GM18867 (cell line): Measurements from ENCODE around the gene WDR81.

Experiments
- ATAC-seq: cut with Tn5 transposase; IDR thresholded peaks from one replicate; pipeline ENCODE4 v1.9.1; 2021; ENCODE audit warnings: mild to moderate bottlenecking, moderate library complexity; ENCODE audit not compliant: unreplicated experiment

Gene WDR81

DNA sequence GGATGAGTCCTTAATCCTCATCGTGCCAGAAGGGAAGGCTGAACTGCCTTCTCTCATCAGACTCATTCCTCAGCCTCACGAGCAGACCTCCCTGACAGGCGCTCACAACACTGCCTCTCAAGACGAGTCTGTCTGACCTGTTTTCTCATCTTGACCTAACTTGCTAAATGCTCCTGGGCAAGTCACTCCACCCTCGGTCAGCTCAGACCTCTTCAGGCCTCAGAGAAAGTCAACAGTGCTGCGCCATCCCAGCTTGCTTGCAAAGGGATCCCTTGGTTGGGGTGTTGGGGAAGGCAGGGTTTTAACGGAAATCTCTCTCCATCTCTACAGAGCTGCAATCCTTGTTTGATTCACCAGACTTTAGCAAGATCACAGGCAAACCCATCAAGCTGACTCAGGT is 52.4 kb downstream of the WDR81 start:
- ATAC-seq: no peak

DNA sequence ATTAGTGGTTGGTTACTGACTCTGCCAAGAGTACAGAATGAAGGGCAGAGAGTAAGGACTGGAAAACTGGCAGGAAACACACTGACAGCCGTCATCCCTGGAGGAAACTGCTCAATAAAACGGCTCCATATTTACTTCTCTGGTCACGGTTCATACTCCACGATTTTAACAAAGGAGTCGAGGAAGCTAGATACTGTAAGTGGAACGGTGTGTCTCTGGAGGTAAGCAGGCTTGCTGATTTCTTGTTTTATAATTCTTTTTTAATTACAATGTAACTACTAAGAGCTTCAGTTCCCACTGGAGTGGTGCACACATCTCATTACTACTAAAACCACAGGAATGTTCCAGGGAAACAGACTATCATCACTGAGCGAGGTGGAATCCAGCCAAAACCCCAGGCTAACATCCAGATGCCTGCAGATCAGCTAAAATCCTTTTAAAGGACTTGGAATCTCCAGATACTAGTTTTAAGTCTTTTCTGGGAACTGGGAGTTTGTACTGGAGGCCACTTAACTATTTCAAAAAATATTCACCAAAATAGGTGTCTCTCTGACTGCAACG is 55.1 kb downstream of the WDR81 start:
- no peak for ATAC-seq

DNA sequence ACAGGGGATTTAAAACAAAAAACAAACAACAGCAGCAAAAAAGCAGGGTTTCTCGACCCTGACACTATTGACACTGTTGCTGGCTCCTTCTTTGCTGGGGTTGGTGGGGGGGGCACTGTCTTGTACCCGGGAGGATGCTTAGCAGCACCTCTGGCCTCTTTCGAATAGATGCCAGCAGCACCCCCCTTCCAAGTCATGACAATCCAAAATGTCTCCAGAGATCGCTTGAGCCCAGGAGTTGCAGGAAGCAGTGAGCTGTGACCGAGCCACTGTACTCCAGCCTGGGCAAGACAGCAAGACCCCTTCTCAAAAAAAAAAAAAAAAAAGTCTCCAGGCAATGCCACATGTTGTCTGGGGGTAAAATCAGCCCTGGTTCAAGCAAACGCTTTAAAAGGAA is 57.7 kb downstream of the WDR81 start:
- ATAC-seq: no peak

DNA sequence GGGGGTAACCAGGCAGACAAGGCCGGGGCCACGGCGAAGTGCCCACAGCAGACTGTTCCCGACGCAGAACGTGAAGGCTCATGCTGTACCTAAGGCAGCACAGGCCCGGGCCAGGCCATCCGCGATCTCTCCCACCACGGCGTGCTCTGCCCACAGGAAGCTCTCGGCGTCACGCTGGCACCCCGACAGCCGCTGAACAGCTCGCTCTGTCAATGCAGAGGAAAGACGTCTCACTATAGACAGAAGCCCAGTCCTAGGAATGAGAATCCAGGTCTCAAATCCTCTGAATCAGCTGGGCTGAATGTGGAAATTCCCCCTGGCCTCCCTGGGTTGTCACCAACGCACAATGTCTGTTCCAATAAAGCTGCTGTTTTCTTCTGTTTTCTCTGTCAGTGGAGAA is 58.8 kb downstream of the WDR81 start:
- ATAC-seq: no peak

DNA sequence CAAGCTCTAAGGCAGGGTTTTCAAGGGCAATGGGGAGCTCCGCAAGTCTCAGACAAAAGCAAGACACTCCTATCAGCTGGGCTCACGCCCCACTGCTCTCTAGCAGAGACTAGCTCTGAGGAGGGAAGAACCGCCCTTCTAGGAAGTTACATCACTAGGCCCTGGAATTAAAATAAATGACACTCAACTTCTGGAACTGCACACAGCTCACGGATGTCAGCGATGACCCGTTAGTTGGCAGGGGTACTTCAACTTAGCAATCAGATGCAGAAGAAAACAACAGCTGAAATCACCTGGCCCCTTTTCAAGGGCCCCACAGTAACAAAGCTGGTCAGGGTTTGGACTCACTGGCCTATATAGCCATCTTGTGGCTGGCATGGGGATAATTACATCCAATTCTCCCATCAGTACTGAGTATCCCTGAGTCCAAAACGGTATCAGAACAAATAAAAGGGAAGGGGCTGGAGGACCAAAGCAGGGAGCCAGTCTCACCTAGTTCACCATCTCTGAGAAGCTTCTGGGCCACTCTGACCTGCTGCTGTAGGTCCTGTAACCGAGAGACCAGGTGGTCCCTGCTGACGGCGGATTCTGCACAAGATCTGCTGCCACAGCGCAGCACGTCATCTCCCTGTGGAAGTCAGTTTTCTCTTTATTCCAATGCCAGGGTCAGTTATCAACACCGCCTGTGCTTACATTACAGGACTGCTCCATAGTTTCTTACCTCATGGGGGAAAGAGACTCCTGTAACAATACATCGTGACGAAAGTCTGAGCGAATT is 59.5 kb downstream of the WDR81 start:
- ATAC-seq: no peak

DNA sequence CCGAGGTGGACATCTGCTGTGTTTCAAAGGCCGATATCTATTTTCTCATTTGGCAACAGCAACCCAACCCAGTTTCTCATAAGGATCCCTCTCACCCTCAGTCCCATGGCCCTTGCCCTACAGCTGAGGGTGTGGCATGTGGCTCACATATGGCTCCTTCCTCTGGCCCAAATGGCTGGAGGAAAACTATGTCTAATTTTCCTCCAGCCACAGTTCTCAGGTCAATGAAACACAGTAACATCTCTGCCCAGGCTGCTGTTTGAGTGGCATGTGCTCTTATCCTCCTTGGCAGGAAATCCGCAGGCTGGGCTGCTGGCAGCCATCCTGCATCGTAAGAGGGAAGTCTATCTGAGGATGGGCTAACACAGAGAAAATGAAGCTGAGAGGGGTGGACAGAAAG is 61.4 kb downstream of the WDR81 start:
- ATAC-seq: no peak

DNA sequence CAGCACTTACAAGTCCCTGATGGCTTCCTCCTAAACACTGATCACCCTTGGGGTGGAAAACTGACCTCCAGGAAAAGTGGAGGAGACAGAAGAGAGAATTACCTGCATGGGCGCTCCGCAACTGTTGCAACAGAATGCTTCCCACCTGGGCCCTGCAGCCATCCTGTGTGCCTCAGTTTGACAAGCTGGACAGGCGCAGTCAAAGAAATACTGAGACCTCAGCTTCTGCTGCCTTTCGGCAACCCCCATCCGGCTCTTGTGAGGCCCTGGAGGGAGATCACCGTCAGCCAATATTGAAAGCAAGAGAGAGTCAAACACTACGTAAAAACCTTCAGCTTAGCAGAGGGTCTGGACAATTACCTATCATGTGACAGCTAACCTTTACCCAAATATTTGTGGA is 62.2 kb downstream of the WDR81 start:
- ATAC-seq: no peak

DNA sequence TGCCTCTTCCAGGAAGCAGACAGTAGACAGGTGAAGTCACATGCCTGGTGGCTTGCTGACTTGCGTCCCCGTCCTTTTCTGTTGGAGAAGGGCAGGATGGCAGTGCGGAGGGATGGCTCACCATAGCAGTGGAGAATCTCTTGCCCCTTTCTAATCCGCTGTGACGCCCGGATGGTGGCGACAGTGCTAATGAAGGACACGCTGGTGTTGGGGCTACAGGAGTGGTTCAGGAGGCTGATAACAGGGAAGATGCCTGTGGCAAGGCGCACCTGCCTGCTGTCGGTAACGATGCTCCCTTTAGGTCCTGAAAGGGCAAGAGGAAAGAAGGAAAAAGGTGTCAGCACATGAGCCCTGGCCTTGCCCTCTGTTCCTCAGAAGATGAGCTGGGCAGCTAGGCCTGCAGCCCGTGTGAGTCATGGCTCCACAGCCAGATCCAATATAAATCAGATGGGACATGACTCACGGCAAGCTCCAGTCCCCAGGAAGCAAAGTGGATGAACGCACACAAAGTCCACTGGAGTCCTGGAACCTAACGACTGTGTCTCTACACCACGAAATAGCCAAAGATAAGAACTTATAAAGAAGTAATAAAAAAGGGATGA is 62.9 kb downstream of the WDR81 start:
- ATAC-seq: no peak
